HG03039 (cell line): ENCODE measurements around the gene CTNS.
"Not testable (repeated sequence)": the region's sequence is repeated elsewhere in the genome, so short reads cannot be mapped to it uniquely, and the experiment has no call there.

Source experiments
- ATAC-seq: cut with Tn5 transposase; IDR thresholded peaks from one replicate; pipeline ENCODE4 v1.9.1; 2021; ENCODE audit warnings: mild to moderate bottlenecking, moderate library complexity; ENCODE audit not compliant: unreplicated experiment

Gene CTNS

DNA sequence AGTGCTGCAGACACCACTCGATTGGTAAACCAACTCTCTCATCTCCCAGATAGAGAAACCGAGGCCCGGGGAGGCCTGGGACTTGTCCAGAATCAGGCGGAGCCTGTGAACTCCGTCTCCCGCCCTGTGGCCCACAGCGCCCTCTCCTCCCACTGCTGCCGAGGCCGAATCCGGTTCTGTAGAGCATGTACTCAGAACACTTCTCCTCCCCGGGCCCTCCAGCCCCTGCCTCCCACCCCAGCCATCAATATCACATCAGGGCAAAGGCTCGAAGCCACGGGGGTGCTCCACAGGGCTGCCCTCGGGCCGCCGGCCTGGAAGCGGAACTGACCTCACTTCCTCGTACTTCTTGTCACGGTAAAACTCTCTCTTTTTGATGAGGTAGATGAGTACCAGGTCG is 45.0 kb downstream of the CTNS start:
- no peak for ATAC-seq

DNA sequence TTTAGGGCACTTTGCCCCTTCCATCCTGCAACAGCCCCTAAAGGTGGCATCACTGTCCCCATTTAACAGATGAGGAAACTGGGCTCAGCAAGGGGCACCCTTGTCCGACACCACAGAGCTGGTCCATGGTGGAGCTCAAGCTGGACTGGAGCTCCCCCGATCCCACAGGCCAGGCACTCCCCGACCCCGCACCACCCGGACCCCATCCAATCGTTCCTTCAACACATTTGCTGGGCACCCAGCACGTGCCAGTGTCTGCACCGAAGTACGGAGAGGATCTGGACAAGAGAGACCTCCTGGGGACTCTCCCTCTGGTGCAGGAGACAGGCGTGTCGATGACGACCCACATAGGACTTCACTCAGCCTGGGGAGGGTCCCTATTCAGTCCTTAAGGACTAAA is 45.5 kb downstream of the CTNS start:
- no peak for ATAC-seq

DNA sequence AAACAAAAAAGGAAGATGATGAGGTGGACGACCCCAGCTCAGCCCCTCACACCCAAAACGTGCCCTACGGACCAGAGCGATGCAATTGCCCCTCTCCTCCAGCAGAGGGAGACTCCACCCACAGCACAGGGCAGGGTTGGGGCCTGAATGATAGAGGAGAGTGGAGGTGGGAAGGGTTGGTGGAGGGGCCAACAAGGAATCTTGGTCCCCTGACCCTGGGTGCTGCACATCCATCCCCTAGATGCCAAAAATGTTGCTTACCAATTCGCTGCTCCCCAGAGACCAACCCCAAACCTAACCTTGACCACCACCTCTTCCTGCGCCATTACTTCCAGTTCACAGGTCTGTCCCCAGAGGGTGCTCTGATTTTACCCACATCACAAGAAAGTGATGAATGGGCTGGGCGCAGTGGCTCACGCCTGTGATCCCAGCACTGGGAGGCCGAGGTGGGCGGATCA is 46.5 kb downstream of the CTNS start:
- no peak for ATAC-seq

DNA sequence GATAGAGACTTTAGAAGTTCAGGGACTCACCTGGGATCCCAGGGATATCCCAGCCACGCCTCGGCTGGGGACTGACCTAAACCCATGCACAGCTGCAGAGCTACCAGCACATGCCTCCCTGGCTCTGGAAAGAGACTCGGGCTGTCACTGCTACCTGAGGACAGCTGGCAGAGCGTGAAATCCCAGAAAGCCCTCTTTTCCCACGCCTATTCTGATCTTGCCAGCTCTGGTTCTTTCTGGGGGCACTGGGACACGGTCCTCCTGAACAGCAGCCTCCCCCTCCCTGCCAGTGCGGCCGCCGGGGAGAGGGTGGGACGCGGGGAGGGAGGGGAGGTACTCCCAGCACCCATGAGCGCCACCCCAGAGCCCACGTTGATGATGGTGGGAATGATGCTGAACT is 48.6 kb downstream of the CTNS start:
- no peak for ATAC-seq

DNA sequence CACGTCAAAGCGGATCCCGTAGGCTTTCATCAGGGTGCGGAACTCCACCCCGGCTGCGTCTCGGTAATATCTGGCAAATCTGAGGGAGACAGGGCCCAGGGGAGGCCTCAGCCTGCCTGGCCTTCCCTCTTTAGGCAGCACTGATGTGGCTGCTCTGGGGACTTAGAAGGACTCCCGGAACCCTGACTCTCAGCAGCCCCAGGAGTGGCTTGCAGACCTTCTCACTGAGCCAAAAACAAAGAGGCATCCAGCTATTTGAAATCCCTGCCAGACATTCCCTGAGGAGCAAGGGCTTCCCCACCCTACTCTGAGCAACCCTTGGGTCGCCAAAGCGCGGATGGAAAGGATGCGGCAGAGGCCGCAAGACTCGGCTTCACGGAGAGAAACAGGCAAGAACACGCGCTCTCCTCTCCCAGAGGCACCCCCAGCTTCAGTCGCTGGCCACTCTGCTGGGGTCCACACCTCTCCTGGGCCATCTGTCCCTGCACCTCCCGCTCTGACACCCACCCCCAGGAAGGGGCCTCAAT is 51.5 kb downstream of the CTNS start:
- ATAC-seq: no peak

DNA sequence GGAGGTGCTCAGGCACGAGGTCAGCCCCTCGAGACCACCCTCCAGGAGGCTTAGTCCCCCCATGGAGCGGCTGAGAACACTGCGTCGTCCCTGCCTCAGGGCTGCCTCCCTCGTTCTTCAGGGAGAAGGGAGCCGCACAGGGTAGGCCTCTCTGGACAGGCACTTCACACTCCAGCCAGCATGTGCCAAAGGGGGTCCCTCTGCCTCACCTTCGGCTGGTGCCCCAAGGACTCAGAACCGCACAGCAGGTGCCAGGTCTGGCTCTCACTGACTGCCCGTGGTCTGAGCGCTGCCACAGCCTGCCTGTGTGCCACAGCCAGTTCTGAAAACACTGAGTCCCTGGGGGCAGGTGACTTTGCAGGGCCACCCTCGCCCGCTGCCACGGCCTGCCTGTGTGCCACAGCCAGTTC is 52.3 kb downstream of the CTNS start:
- no peak for ATAC-seq

DNA sequence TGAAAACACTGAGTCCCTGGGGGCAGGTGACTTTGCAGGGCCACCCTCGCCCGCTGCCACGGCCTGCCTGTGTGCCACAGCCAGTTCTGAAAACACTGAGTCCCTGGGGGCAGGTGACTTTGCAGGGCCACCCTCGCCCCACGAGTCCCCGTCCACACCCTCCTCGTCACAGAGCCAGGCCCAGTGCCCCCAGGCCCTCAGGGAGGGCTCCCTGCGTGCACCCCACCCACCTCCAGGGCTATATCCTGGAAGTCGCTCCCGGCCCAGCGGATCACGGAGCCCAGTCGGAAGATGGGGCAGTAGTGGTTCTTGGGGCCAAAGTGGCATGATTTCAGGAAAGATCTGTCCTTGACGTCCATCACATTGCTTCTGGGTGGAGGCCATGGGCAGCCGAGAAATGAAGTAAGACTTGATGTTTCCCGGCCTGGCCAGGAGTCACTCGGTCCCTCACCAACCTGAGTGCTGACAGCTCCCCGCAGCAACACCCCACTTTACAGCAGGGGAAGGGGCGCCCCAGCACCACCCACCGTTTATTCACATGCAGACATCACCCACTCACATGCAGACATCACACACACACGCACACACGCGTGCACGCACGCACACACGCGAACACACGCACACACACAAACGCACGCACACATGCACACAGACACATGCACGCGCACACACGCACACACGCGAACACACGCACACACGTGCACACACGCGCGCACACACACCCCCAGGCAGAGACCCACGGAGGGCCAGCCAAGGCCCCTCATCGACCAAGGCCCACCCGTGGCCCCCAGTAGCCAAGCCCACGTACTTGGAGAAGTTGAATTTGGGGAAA is 52.9 kb downstream of the CTNS start:
- ATAC-seq: no peak

DNA sequence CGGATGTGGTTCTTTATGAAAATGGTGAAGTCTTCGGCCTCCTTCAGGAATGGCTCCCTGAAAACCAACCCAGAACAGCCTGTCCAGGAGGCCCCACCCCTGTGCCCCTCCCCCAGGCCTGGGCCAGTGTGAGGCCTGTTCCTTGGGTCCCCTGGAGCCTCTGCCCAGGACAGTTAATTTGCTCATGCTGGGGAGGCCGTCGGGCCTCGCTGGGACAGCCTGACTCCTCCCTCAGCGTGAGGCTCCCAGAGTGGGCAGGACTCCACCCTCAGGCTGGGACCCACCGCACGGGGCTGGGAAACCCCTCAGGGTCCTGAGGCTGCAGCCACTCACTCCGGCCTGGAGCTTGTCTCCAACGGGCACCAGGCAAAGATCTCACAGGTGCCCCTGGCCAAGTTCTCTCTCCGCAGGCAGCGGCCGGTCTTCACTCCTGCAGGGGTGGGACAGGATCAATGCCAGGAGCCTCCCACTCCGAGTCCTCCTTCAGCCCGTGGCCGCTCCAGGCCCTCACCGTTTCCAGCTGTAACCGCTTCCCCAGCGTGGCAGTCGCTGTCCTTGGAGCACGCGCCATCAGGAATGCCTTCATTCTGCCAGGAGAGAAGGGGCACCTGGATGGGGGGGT is 53.6 kb downstream of the CTNS start:
- ATAC-seq: no peak

DNA sequence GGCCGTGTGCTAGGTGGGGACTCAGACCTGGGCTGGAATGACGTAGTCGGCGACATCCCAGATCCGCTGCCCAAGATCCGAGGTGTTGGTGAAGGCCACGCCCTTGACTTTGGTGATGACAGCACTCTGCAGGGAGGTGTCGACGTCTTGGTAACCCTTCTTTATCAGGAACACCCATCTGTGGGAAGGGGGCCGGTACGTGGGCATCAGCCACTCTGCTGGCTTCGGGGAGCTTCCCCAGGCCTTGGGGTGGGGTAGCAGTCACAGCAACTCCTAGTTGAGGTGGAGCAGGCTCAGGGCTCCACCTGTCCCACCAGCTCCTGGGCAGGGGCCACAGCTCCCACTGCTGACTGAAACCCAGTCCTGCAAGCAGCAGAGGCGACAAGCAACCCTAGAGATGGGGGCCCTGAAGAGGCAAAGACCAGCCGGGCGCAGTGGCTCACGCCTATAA is 55.1 kb downstream of the CTNS start:
- ATAC-seq: no peak

DNA sequence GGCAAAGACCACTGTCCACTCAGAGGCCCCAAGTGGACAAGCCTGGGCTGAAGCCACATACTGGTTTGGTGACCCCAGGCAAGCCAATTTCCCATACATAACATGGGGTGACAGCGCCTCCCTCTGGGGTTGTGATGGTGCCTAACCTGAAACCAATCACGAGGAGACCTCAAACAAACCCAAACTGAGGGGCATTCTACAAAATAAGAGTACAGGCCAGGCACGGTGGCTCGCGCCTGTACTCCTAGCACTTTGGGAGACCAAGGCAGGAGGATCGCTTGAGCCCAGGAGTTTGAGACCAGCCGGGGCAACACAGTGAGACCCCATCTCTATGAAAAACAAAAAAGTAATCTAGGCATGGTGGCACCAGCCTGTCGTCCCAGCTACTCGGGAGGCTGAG is 55.8 kb downstream of the CTNS start:
- ATAC-seq: no peak

DNA sequence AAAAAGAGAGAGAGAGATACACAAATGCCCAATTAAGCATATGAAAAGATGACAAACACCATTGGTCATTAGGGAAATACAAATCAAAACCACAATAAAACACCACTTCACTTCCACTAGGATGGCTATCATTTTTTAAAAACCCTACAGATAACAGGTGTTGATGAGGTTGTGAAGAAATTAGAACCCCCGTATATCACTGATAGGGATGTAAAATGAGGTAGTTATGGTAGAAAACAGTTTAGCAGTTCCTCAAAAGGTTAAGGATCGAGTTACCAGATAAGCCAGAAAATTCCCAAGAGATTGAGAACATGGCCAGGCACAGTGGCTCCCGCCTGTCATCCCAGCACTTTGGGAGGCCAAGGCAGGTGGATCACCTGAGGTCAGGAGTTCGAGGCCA is 56.6 kb downstream of the CTNS start:
- no peak for ATAC-seq

DNA sequence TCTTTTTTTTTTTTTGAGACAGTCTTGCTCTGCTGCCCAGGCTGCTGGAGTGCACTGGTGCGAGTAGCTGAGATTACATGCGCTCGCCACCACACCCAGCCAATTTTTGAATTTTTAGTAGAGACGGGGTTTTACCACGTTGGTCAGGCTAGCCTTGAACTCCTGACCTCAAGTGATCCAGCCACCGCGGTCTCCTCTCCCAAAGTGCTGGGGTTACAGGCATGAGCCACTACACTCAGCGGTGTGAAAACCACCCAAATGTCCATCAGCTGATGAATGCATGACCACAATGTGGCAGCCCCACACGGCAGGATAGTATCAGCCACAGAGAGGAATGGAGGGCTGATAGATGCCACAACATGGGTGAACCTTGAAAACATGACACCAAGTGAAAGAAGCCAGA is 57.3 kb downstream of the CTNS start:
- no peak for ATAC-seq

DNA sequence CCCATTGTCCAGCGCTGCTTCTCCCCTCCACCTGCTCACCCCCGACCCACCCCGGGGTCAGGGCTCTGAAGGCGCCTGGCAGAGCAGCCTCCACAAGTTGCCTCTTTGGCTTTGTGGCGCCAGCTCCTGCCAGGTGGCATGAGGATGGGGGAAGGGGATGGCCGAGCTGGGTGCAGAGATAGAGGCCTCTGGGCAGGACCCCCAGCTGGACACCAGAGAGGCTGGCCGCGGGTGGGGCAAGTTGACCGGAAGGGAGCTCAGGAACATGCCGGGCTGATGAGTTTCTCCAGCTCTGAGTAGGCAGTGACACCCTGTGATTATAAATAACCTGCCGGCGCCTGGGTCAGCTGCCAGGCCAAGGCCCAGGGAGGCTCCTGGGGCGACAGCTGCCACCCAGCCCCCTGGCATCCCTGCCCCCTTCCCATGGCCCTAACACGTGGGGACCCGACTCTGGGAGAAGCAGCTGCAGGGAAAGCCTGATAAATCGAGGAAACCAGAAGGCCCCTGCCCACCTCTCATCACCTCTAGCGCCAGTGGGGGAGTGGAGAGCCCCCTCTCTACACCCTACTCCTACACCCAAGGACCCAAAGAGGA is 58.7 kb downstream of the CTNS start:
- no peak for ATAC-seq

DNA sequence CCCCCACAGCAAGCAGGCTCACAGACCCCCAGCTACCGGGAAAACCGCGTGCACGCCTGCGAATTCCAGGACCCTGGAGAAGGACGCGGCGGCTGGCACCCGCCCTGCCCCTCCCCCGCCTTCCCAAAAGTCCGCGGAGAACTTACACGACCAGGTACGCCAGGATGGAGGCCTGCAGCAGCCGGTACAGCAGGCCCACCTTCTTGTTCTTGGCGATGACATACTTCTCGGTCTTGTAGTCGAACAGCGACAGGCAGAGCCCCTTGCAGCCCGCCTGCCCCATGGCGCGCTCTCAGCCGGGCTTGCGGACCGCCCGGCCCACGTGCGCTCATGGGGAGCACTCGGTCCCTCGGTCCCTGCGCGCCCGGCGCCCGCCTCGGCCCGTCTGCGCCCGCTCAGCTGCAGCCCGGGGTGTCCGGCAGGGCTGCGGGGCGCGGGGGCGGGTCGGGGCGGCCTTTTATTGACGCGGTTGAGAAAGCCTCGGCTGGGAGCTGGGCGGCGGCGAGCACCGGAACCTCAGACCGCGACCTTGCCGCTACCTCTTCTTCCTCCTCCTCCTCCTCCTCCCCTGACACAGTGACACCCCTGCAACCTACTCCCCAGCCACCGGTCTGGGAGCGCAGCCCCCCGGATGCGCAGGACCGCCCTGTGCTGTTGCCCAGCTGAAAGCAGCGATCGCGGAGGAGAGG is 59.3 kb downstream of the CTNS start, which contains the start of gene P2RX5:
P2RX5 (minus strand) TSS at position 433 of the 689 bp plus-strand sequence; CDS start at position 283, 150 bp downstream.
- ATAC-seq: no peak

DNA sequence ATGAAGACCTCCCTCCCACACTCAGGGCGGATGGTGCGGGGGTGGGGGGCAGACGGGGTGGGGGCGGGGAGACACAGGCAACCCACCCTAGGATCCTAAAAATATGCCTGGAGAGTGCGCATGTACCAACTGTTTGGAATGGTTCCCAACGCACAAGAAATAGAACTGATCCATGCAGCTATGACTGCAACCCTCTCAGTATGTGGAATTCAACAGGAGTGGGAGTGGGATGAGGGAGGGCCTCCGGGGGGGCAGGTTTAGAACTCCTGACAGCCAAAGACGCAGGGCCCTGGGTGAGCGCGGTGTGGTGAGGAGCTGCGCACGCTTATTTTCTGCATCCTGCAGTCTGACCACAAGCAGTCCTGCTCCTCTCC is 60.5 kb downstream of the CTNS start:
- no peak for ATAC-seq

DNA sequence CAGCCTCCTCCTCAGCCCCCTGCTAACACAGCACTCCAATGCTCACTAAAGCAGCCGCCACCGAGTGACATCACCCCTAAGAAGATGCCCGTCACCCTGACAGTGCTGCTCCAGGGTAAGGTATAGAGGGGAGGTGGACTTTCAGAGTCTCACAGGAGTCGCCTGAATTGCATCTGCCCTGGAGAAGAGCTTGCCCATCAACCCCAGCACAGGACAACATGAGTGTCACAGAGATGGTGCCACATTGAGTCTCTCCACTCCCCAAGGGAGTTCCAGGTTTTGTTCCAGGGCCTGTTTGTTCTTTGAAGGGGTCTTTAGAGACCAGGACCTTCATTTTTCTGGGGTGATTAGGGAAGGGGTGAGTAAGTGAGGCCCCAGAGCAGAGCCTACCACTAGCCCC is 61.6 kb downstream of the CTNS start:
- ATAC-seq: no peak

DNA sequence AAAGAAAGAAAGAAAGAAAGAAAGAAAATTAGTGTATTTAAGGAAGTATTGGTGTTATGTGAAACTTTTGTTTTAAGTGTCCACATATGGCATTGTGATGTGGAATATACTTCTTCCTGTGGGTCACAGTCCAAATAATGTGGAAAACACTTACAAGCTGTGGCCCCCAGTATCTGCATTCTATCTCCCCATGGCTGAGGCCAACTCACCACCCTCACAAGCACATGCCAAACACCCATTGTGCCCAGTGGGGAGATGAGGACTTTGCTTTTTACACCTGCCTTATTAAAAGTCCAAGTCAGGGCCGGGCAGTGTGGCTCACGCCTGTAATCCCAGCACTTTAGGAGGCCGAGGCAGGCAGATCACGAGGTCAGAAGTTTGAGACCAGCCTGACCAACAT is 63.4 kb downstream of the CTNS start:
- ATAC-seq: no peak

DNA sequence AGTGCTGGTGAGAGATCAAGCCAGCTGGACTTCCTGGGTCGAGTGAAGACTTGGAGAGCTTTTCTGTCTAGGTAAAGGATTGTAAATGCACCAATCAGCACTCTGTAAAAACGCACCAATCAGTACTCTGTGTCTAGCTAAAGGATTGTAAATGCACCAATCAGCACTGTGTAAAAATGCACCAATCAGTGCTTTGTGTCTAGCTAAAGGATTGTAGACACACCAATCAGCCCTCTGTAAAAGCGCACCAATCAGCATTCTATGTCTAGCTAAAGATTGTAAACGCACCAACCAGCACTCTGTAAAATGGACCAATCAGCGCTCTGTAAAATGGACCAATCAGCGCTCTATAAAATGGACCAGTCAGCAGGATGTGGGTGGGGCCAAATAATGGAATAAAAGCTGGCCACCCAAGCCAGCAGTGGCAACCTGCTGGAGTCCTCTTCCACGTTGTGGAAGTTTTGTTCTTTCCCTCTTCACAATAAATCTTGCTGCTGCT is 65.5 kb downstream of the CTNS start:
- not testable (repeated sequence) for ATAC-seq

DNA sequence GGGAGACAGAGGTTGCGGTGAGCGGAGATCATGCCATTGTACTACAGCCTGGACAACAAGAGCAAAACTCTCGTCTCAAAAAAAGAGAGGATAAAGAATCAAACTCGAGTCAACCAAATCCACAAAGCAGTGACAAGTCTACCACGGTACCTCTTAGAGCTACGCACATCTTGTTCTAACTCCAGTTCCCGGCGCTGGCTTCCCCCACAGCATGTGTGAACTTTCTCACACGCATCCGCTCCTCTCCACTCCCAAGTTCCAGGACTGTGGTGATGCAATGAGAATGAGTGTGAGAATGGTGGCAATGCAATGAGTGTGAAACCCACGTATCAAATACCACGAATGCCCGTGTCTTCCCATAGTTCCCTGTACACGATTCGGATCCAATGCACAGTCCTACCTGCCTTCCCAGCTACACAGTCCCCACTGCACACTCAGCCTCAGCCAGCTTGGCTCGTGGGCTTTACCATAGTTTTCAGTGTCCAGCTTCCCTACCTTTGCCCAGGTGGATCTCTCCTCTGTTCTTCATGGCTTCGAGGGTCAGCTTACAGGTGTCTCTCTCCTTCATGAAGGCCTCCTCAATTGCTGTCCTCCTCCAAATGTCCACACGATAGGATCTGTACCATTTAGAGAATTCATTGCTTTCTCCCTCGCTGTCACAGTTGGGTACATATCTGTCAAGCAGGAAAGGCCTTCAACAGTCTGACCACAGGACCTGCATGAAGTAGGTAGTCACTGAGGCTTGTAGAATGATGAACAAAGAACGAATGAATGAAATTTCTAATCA is 68.6 kb downstream of the CTNS start:
- ATAC-seq: no peak

DNA sequence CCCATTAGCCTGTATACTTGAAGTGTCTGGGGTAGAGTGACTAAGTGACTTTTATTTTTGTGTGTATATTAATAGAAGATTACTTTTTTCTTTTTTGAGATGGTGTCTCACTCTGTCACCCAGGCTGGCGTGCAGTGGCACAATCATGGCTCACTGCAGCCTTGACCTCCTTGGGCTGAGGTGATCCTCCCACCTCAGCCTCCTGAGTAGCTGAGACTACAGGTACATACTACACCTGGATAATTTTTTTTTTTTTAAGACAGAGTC is 69.1 kb downstream of the CTNS start:
- ATAC-seq: not testable (repeated sequence)
